ENCODE results near the gene MORN4. TPM values are rescaled to one million over a fixed set of nuclear protein-coding genes. Genes with fewer than 3 reads are reported as not detected.
"Not testable (repeated sequence)": the region's sequence is repeated elsewhere in the genome, so short reads cannot be mapped to it uniquely, and the experiment has no call there.

Gene MORN4
- total RNA-seq, 1 donor from 2014 or later, result 11.3 TPM

GRCh38 chr10:97659589-97659988 lies 26.3 kb upstream of the MORN4 start:
- Mint-ChIP-seq H3K4me3 (ENCODE audit: unreplicated experiment) (no peak overlapping the region), H3K36me3 (ENCODE audit: low read depth) (peaks cover 34% of the 10 kb centered on the region), H3K9me3 (ENCODE audit: low read depth) (no peaks in the 10 kb centered on the region), H3K4me1 (ENCODE audit: low read depth) (peaks cover 6% of the 10 kb centered on the region), H3K27ac (ENCODE audit: unreplicated experiment) (no peak overlapping the region), H3K27me3 (ENCODE audit: low read depth) (no peaks in the 10 kb centered on the region)
- DNase-seq (ENCODE audit: low spot score), result no peak
- no peak for TF ChIP-seq CTCF (IDR thresholded peaks at IDR 0.05)

GRCh38 chr10:97656777-97657176 lies 23.5 kb upstream of the MORN4 start:
- H3K4me1 Mint-ChIP-seq (ENCODE audit: low read depth), result peaks cover 11% of the 10 kb centered on the region
- H3K27ac Mint-ChIP-seq (ENCODE audit: unreplicated experiment), result peak overlapping the region; percentile 51
- H3K27me3 Mint-ChIP-seq (ENCODE audit: low read depth), result no peaks in the 10 kb centered on the region
- no peaks in the 10 kb centered on the region for H3K9me3 Mint-ChIP-seq (ENCODE audit: low read depth)
- no peak overlapping the region for H3K4me3 Mint-ChIP-seq (ENCODE audit: unreplicated experiment)
- TF ChIP-seq CTCF (IDR thresholded peaks at IDR 0.05), result no peak
- peaks cover 29% of the 10 kb centered on the region for H3K36me3 Mint-ChIP-seq (ENCODE audit: low read depth)
- DNase-seq (ENCODE audit: low spot score), result no peak

GRCh38 chr10:97651773-97652172 lies 18.5 kb upstream of the MORN4 start:
- H3K36me3 Mint-ChIP-seq (ENCODE audit: low read depth), result peaks cover 16% of the 10 kb centered on the region
- no peaks in the 10 kb centered on the region for H3K9me3 Mint-ChIP-seq (ENCODE audit: low read depth)
- no peaks in the 10 kb centered on the region for H3K27me3 Mint-ChIP-seq (ENCODE audit: low read depth)
- no peak for TF ChIP-seq CTCF (IDR thresholded peaks at IDR 0.05)
- no peak for DNase-seq (ENCODE audit: low spot score)
- H3K27ac Mint-ChIP-seq (ENCODE audit: unreplicated experiment), result no peak overlapping the region
- H3K4me3 Mint-ChIP-seq (ENCODE audit: unreplicated experiment), result no peak overlapping the region
- peaks cover 41% of the 10 kb centered on the region for H3K4me1 Mint-ChIP-seq (ENCODE audit: low read depth)

- no peak for TF ChIP-seq CTCF (IDR thresholded peaks at IDR 0.05)
- no peak for DNase-seq (ENCODE audit: low spot score)
- H3K27me3 Mint-ChIP-seq (ENCODE audit: low read depth), result no peaks in the 10 kb centered on the region
- peaks cover 41% of the 10 kb centered on the region for H3K4me1 Mint-ChIP-seq (ENCODE audit: low read depth)
- H3K4me3 Mint-ChIP-seq (ENCODE audit: unreplicated experiment), result no peak overlapping the region
- no peaks in the 10 kb centered on the region for H3K9me3 Mint-ChIP-seq (ENCODE audit: low read depth)
- H3K27ac Mint-ChIP-seq (ENCODE audit: unreplicated experiment), result peak overlapping the region; percentile 93
- H3K36me3 Mint-ChIP-seq (ENCODE audit: low read depth), result peaks cover 14% of the 10 kb centered on the region
Observed at GRCh38 chr10:97650726-97651125, 17.4 kb upstream of the MORN4 start.

GRCh38 chr10:97649405-97649750 lies 16.1 kb upstream of the MORN4 start:
- not testable (repeated sequence) for H3K27me3 Mint-ChIP-seq (ENCODE audit: low read depth); DNase-seq (ENCODE audit: low spot score); H3K9me3 Mint-ChIP-seq (ENCODE audit: low read depth)
- peak overlapping the region; percentile 1 for H3K4me3 Mint-ChIP-seq (ENCODE audit: unreplicated experiment)
- peak overlapping the region; percentile 93 for H3K27ac Mint-ChIP-seq (ENCODE audit: unreplicated experiment)
- peaks cover 16% of the 10 kb centered on the region for H3K36me3 Mint-ChIP-seq (ENCODE audit: low read depth)
- peaks cover 41% of the 10 kb centered on the region for H3K4me1 Mint-ChIP-seq (ENCODE audit: low read depth)

GRCh38 chr10:97648562-97649404 lies 15.5 kb upstream of the MORN4 start:
- Mint-ChIP-seq H3K4me3 (ENCODE audit: unreplicated experiment) (peak overlapping the region; percentile 1), H3K9me3 (ENCODE audit: low read depth) (no peaks in the 10 kb centered on the region), H3K36me3 (ENCODE audit: low read depth) (peaks cover 13% of the 10 kb centered on the region), H3K27me3 (ENCODE audit: low read depth) (no peaks in the 10 kb centered on the region), H3K27ac (ENCODE audit: unreplicated experiment) (peak overlapping the region; percentile 93), H3K4me1 (ENCODE audit: low read depth) (peaks cover 41% of the 10 kb centered on the region)
- DNase-seq (ENCODE audit: low spot score), result no peak
- no peak for TF ChIP-seq CTCF (IDR thresholded peaks at IDR 0.05)
